NCI-H2171 (cell line): ENCODE data around the gene NPEPPS.
A peak's percentile ranks its signal among the peaks of the same experiment; 100 is the strongest.
"Not testable (repeated sequence)": the region's sequence is repeated elsewhere in the genome, so short reads cannot be mapped to it uniquely, and the experiment has no call there.

Experiments
- DNase-seq: peaks from one replicate; lab custom pipeline; 2025; lab: John Stamatoyannopoulos, UW

Gene NPEPPS

GRCh38 chr17:47561698-47562405 lies 30.9 kb downstream of the NPEPPS start:
- DNase-seq = not testable (repeated sequence)

- DNase-seq = not testable (repeated sequence)
These were observed 31.4 kb downstream of the NPEPPS start for GRCh38 chr17:47562406-47562705.

- DNase-seq = not testable (repeated sequence)
These were observed 36.4 kb downstream of the NPEPPS start for GRCh38 chr17:47567261-47567660.

- DNase-seq = not testable (repeated sequence)
These were observed 41.7 kb downstream of the NPEPPS start for GRCh38 chr17:47572561-47572960.

- not testable (repeated sequence) for DNase-seq
These were observed 51.5 kb downstream of the NPEPPS start for GRCh38 chr17:47582416-47582815.

GRCh38 chr17:47586378-47587055 lies 55.6 kb downstream of the NPEPPS start:
- DNase-seq = not testable (repeated sequence)

GRCh38 chr17:47593522-47593921 lies 62.6 kb downstream of the NPEPPS start:
- not testable (repeated sequence) for DNase-seq

DNA sequence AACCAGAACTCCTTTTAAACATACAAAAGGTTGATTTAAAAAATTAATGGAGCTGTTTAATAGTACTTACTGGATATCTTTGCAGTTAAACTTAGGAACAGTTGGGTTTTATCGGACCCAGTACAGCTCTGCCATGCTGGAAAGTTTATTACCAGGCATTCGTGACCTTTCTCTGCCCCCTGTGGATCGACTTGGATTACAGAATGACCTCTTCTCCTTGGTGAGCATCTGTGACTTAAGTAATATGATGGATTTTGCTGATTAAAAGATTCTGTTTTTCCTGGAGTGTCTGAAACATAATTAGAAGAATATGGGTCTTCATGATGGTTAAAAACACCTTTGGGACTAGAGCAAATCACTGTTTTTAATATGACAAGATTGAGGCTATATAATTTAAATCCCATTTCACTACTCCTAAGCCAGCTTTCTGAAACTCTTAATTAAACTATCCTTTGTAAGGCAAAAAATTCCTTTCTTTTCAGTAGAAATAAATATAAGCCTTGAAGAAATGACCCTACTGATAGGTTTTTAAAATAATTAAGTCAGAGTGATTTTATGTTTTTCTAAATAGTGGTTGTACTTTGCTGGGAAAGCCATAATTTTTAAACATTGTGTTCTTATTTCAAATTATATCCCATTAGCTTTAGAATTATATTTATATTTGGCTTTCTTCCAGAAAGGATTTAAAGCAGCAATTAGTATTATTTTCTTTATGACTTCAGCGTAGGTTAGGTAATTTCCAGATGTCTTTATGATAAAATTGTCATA lies 73.1 kb downstream of the NPEPPS start:
- DNase-seq = peak; percentile 13

DNA sequence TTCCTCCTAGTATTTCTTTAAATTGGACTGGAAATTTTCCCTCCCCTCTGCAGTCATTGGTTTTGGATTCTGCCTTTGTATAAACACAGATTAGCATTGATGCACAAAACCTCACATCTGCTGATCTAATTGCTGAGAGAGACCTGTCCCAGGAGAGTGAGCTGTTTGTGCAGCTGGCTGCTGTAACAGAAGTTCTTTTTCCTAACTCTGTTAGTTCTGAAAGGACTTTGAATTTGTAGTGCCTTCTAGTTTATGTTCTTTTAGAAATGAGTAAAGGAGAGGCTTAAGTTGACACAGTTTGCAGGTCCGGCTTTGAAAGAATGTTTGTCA lies 73.7 kb downstream of the NPEPPS start:
- peak; percentile 89 for DNase-seq

GRCh38 chr17:47605011-47605410 lies 74.1 kb downstream of the NPEPPS start:
- no peak for DNase-seq

GRCh38 chr17:47607481-47607880 lies 76.6 kb downstream of the NPEPPS start:
- no peak for DNase-seq

DNA sequence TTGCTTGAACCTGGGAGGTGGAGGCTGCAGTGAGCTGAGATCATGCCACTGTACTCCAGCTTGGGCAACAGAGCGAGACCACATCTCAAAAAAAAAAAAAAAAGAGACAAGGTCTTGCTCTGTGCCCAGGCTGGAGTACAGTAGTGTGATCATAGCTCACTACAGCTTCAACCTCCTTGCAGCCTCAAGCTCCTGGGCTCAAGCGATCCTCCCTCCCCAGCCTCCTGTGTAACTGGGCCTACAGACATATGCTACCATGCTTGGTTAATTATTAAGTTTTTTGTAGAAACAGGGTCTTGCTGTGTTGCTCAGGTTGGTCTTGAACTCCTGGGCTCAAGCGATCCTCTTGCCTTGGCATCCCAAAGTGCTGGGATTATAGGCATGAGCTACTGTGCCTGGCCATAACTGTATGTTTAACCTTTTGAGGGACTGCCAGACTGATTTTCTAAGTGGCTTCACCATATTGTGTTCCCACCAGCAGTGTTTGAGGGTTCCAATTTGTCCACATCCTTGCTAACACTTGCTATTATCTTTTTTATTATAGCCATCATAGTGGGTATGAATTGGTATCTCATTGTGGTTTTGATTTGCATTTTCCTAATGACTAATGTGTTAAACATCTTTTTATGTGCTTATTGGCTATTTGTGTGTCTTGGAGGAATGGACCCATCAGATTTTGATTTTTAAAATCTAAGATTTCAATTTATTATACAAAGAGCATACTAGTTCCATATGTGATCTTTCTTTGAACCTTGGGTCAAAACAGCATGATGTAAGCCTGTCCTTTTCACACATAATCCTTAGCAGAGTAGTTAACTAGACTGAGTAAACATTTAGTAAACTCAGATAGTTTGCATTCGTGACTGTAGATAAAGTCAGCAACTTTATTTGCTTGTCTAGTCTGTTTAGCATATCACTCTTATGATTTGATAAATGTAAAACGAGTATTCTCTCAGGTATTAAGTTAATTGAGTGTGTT lies 80.8 kb downstream of the NPEPPS start:
- no peak for DNase-seq

DNA sequence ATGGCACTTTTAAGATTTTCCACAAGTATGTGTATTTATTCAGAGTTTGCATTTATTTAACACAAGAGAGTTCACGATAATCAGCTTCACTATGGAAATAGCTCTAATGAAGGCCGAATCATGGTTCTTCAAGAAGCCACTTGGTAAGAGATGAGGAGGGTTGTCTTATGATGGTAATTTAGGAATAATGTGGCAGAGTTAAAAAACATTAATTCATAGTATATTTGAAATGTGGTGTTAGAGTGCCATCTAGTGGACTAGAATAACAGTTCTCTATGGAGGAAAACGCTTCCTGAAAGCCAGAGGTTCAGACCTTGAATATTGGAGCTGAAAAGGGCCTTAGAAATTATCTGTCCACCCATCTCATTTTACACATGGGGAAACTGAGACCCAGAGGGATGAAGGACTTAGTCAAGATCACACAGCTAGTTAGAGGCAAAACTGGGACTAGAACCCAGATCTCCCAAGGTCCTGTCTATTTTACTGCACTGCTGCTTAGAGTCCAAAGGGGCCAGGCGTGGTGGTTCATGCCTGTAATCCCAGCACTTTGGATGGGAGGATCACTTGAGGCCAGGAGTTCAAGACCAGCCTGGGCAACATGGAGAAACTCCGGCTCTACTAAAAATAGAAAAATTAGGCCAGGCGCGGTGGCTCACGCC lies 85.0 kb downstream of the NPEPPS start:
- peak; percentile 16 for DNase-seq

GRCh38 chr17:47618410-47618809 lies 87.5 kb downstream of the NPEPPS start:
- DNase-seq = no peak

- no peak for DNase-seq
These were observed 89.8 kb downstream of the NPEPPS start for GRCh38 chr17:47620503-47621245.

DNA sequence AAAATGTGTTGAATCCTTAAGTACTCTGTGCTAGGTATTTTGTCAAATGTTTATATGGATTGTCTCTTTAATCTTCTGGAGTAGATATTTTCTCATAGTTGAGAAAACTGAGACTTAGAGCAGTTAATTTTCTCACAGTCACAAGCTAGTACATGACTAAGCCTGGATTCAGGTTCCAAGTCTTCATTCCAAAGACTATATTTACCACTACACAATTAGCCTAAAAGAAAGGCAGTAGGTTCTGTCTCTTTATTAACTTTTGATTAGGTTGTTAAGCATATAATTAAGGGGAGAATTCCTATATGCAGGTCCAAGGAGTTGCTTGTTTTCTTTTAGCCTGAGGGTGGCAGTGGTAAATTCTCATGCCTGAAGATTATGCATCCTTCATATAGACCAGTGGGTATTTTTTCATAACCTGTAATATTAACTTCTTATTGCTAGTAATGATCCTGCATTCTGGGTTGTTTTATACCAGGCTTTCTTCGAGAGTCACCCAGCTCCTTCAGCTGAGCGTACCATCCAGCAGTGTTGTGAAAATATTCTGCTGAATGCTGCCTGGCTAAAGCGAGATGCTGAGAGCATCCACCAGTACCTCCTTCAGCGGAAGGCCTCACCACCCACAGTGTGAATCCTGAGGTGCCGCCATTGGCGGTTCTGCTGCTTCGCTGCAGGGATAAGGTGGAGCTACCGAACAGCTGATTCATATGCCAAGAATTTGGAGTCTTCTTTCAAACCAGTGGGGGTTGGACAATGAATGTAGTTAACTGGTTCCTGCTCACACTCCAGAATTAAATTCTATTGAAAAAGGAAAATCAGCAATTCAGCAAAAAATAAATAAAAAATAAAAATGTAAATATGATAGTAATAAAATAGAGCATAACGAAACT lies 90.6 kb downstream of the NPEPPS start:
- no peak for DNase-seq

GRCh38 chr17:47622180-47622549 lies 91.3 kb downstream of the NPEPPS start:
- no peak for DNase-seq

DNA sequence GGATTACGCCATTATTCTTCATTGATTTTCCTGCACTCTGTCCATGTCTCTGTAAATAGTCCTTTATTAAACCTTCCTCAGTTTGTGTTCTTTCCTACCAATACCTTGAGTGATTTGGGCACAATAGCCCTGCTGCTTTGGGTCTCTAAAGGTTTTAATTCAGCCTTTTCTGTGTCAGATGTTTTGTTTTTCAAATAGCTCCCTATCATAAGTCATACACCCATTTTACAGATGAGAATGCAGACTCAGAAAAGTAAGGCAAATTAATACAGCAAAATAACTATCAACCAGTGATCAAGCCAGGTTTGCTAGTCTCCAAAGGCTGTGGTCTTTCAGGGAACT lies 93.8 kb downstream of the NPEPPS start:
- DNase-seq = no peak

DNA sequence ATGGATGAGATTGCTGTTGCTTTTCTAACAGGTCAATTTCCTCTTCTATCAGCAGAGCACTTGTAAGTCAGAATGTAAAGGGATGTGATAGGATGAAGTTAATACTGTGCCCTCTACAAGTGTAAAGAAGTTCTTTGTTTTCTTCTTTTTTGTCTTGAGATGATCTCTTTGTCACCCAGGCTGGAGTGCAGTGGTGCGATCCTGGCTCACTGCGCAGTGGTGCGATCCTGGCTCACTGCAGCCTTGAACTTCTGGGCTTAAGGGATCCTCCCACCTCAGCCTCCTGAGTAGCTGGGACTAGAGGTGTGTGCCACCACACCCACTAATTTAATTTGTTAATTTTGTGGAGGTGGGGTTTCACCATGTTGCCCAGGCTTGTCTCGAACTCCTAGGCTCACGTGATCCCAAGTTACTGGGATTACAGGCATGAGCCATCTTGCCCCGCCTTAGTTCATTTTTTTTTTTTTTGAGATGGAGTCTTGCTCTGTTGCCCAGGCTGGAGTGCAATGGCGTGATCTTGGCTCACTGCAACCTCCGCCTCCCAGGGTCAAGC lies 97.2 kb downstream of the NPEPPS start:
- DNase-seq = no peak

- no peak for DNase-seq
These were observed 98.9 kb downstream of the NPEPPS start for GRCh38 chr17:47629826-47630225.
